Ectodermal cell (in vitro differentiated cells): ENCODE results near the gene RAB29.
"Not testable (repeated sequence)": the region's sequence is repeated elsewhere in the genome, so short reads cannot be mapped to it uniquely, and the experiment has no call there.

Experiments
- H3K27ac ChIP-seq: 2 replicates; pipeline ENCODE4 v1.7.0; 2013; ENCODE audit warnings: mild to moderate bottlenecking, low read depth, low read length; ENCODE audit not compliant: insufficient read depth, poor library complexity, severe bottlenecking
- H3K27me3 ChIP-seq: 2 replicates; pipeline ENCODE4 v1.7.0; 2013; ENCODE audit warnings: mild to moderate bottlenecking, low read length; ENCODE audit not compliant: insufficient read depth, control insufficient read depth, poor library complexity, severe bottlenecking
- H3K36me3 ChIP-seq: one replicate; pipeline ENCODE4 v1.7.0; 2013; ENCODE audit warnings: low read length; ENCODE audit not compliant: control insufficient read depth, insufficient read depth
- H3K4me1 ChIP-seq: one replicate; pipeline ENCODE4 v1.7.0; 2013; ENCODE audit warnings: low read length; ENCODE audit not compliant: control insufficient read depth, insufficient read depth
- H3K4me3 ChIP-seq: 2 replicates; pipeline ENCODE4 v1.7.0; 2013; ENCODE audit warnings: low read depth, low read length, control low read depth; ENCODE audit not compliant: insufficient read depth
- H3K9me3 ChIP-seq: 2 replicates; pipeline ENCODE4 v1.7.0; 2013; ENCODE audit warnings: mild to moderate bottlenecking, low read length, moderate library complexity; ENCODE audit not compliant: control insufficient read depth
- WGBS, 2 experiments: methylation state at CpG; one replicate each; pipeline ENCODE4 v1.1.7; 2013; ENCODE audit warnings: missing lambda C conversion rate in 2 of 2; 5-methylcytosine and 5-hydroxymethylcytosine counted together

Gene RAB29

GRCh38 chr1:205726619-205727125 is 48.6 kb downstream of the RAB29 start:
- WGBS, 2 experiments = 93 to 94% methylated on average over 3 of the region's 4 CpGs
- no peak overlapping the region for H3K27ac ChIP-seq
- H3K27me3 ChIP-seq = no peaks in the 10 kb centered on the region
- H3K4me3 ChIP-seq = no peak overlapping the region
- no peaks in the 10 kb centered on the region for H3K4me1 ChIP-seq
- H3K9me3 ChIP-seq = no peaks in the 10 kb centered on the region
- peaks cover 16% of the 10 kb centered on the region for H3K36me3 ChIP-seq

DNA sequence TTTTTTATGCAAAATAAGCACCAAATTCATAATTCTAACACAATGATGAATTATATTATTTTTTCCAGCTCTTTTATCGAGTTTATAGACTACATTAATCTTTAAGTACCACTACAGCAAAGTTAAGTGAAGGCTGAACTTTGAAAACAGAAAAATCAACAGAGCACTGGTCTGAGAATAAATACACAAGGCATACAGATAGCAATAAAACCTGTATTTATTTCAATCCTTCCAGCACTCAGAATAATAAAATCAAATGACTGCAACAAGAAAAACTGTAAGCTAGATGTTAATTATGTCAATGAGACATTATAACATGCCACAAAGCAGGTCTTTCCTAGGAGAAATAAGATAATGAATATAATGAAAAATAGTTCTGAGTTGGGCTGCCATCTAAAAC is 49.8 kb downstream of the RAB29 start:
- no peak overlapping the region for H3K27ac ChIP-seq
- no peaks in the 10 kb centered on the region for H3K27me3 ChIP-seq
- WGBS, 2 experiments = 100% methylated on average over 1 of the region's 1 CpG; no CpG with 5 or more reads in 1 of the 2 experiments
- H3K4me1 ChIP-seq = no peaks in the 10 kb centered on the region
- peaks cover 22% of the 10 kb centered on the region for H3K36me3 ChIP-seq
- no peak overlapping the region for H3K4me3 ChIP-seq
- no peaks in the 10 kb centered on the region for H3K9me3 ChIP-seq

- not testable (repeated sequence) for H3K27me3 ChIP-seq, H3K4me1 ChIP-seq, H3K9me3 ChIP-seq, H3K4me3 ChIP-seq, H3K27ac ChIP-seq
- WGBS, 2 experiments = 97 to 98% methylated on average over 2 of the region's 2 CpGs
- peaks cover 39% of the 10 kb centered on the region for H3K36me3 ChIP-seq
These were observed 54.5 kb downstream of the RAB29 start for GRCh38 chr1:205720740-205721139.

GRCh38 chr1:205719762-205720161 is 55.5 kb downstream of the RAB29 start:
- H3K27ac ChIP-seq = no peak overlapping the region
- peaks cover 41% of the 10 kb centered on the region for H3K36me3 ChIP-seq
- H3K4me1 ChIP-seq = no peaks in the 10 kb centered on the region
- no peak overlapping the region for H3K4me3 ChIP-seq
- H3K27me3 ChIP-seq = no peaks in the 10 kb centered on the region
- H3K9me3 ChIP-seq = no peaks in the 10 kb centered on the region

- H3K27ac ChIP-seq = no peak overlapping the region
- H3K9me3 ChIP-seq = no peaks in the 10 kb centered on the region
- H3K36me3 ChIP-seq = peaks cover 41% of the 10 kb centered on the region
- 92 to 96% methylated on average over 3 of the region's 3 CpGs for WGBS, 2 experiments
- H3K4me1 ChIP-seq = no peaks in the 10 kb centered on the region
- H3K4me3 ChIP-seq = no peak overlapping the region
- H3K27me3 ChIP-seq = no peaks in the 10 kb centered on the region
These were observed 56.3 kb downstream of the RAB29 start for GRCh38 chr1:205719015-205719414.
